CD4-positive, alpha-beta T cell treated with Interleukin-12 subunit alpha and Interleukin-12 subunit beta, for 1 hour (primary cell): ENCODE measurements around the gene ZMAT3.

ENCODE experiments used
- DNase-seq: peaks from one replicate; pipeline ENCODE4 v3.0.0-alpha.2; 2020

ZMAT3 gene

GRCh38 chr3:179021119-179021903 lies 50.3 kb downstream of the ZMAT3 start:
- no peak for DNase-seq

- DNase-seq, result no peak
These were observed 51.5 kb downstream of the ZMAT3 start for GRCh38 chr3:179020112-179020511.

GRCh38 chr3:179018808-179019207 lies 52.8 kb downstream of the ZMAT3 start:
- no peak for DNase-seq

- DNase-seq, result no peak
These were observed 54.5 kb downstream of the ZMAT3 start for GRCh38 chr3:179016979-179017670.

- DNase-seq, result peak; percentile 86
These were observed 56.0 kb downstream of the ZMAT3 start for GRCh38 chr3:179015551-179016020.

- DNase-seq, result no peak
These were observed 65.9 kb downstream of the ZMAT3 start for GRCh38 chr3:179005706-179006105.

- no peak for DNase-seq
These were observed 66.4 kb downstream of the ZMAT3 start for GRCh38 chr3:179005213-179005612.

- DNase-seq, result no peak
These were observed 71.0 kb downstream of the ZMAT3 start for GRCh38 chr3:179000659-179001058.

GRCh38 chr3:179000144-179000543 lies 71.5 kb downstream of the ZMAT3 start:
- no peak for DNase-seq

- DNase-seq, result no peak
These were observed 75.2 kb downstream of the ZMAT3 start for GRCh38 chr3:178996399-178996798.

- DNase-seq, result no peak
These were observed 81.3 kb downstream of the ZMAT3 start for GRCh38 chr3:178990293-178990692.

GRCh38 chr3:178989821-178990220 lies 81.8 kb downstream of the ZMAT3 start:
- no peak for DNase-seq

- DNase-seq, result no peak
These were observed 83.9 kb downstream of the ZMAT3 start for GRCh38 chr3:178987745-178988144.

GRCh38 chr3:178986456-178986855 lies 85.2 kb downstream of the ZMAT3 start:
- no peak for DNase-seq

- no peak for DNase-seq
These were observed 89.5 kb downstream of the ZMAT3 start for GRCh38 chr3:178982137-178982536.

GRCh38 chr3:178975320-178975719 lies 96.3 kb downstream of the ZMAT3 start:
- no peak for DNase-seq

- DNase-seq, result no peak
These were observed 100.0 kb downstream of the ZMAT3 start for GRCh38 chr3:178971614-178972013.

- DNase-seq, result no peak
These were observed 102.5 kb downstream of the ZMAT3 start for GRCh38 chr3:178969004-178969700.
